KOPT-K1 (cell line): Measurements from ENCODE around the gene PCF11.
A peak's percentile ranks its signal among the peaks of the same experiment; 100 is the strongest.

Source experiments
- H3K27ac ChIP-seq: fragments of 200-600 bp; sonication (generic); 2 replicates; pipeline ENCODE4 v1.5.1; 2016; ENCODE audit warnings: antibody characterized with exemption, mild to moderate bottlenecking, low read depth, low read length; ENCODE audit not compliant: poor library complexity, severe bottlenecking
- H3K36me3 ChIP-seq: fragments of 200-600 bp; sonication (generic); 2 replicates; pipeline ENCODE4 v1.5.1; 2017; ENCODE audit warnings: antibody characterized with exemption, mild to moderate bottlenecking, low read length, moderate library complexity; ENCODE audit not compliant: insufficient read depth
- H3K9me3 ChIP-seq: fragments of 200-600 bp; sonication (generic); 2 replicates; pipeline ENCODE4 v1.5.1; 2017; ENCODE audit warnings: antibody characterized with exemption, low read length, mild to moderate bottlenecking; ENCODE audit not compliant: insufficient read depth, poor library complexity, severe bottlenecking

PCF11 gene, protein sequence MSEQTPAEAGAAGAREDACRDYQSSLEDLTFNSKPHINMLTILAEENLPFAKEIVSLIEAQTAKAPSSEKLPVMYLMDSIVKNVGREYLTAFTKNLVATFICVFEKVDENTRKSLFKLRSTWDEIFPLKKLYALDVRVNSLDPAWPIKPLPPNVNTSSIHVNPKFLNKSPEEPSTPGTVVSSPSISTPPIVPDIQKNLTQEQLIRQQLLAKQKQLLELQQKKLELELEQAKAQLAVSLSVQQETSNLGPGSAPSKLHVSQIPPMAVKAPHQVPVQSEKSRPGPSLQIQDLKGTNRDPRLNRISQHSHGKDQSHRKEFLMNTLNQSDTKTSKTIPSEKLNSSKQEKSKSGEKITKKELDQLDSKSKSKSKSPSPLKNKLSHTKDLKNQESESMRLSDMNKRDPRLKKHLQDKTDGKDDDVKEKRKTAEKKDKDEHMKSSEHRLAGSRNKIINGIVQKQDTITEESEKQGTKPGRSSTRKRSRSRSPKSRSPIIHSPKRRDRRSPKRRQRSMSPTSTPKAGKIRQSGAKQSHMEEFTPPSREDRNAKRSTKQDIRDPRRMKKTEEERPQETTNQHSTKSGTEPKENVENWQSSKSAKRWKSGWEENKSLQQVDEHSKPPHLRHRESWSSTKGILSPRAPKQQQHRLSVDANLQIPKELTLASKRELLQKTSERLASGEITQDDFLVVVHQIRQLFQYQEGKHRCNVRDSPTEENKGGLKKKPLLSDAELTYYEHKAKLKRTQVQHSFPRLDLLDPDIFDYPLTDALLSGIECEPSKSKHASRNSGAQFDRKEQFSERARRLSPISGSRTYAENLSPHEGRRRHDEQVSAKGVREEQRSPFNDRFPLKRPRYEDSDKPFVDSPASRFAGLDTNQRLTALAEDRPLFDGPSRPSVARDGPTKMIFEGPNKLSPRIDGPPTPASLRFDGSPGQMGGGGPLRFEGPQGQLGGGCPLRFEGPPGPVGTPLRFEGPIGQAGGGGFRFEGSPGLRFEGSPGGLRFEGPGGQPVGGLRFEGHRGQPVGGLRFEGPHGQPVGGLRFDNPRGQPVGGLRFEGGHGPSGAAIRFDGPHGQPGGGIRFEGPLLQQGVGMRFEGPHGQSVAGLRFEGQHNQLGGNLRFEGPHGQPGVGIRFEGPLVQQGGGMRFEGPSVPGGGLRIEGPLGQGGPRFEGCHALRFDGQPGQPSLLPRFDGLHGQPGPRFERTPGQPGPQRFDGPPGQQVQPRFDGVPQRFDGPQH (N-terminal part only)

DNA sequence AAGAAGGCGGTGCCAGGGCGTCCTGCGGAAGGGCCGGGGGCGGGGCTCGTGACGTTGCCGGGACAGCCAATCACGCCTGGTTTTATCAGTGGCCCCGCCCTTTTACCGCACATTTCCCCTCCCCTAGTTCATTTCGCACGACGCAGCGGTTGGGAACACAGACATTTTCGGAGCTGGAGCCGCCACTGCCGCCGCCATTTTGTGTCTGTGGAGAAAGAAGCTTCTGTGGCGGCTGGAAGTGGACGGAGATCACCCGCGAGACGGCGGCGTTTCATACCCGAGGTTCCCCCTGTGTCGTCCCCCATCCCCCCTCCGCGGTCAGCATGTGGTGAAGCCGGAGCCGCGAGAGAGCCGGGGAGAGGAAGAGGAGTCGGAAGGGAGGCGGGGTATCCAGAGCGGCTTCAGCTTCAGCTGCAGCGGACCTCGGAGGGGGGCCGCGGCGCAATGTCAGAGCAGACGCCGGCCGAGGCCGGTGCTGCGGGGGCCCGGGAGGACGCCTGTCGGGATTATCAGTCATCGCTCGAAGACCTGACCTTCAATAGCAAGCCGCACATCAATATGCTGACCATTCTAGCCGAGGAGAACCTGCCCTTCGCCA lies at the start of gene PCF11:
Gene PCF11 (plus strand): TSS at position 136 of the 598 bp plus-strand sequence. CDS start 309 bp downstream, at position 445.
- Histone ChIP-seq H3K36me3 (peaks cover 39% of the 10 kb centered on the region), H3K27ac (peak within 1 kb of the TSS; percentile 94)

DNA sequence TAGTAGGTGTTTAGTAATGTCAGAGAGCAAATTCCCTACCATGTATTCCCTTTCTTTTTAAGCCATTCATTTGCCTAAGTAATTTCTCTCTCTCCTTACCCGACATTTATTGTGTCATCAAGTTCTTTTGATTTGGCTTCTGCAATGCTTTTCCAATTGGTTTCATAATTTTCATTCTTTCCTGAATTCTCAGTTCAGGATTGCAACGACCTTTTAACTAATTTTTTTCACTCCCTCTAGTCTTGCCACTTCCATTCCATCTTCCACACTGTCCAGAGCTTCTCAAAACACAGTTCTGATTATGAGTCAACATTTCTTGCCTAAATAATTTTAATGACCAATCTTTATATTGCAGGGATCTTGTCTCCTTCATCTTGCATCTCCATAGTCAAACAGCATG lies 44.0 kb upstream of the PCF11 start:
- no peak overlapping the region for H3K27ac ChIP-seq
- no peaks in the 10 kb centered on the region for H3K9me3 ChIP-seq
- H3K36me3 ChIP-seq: no peaks in the 10 kb centered on the region

More for the DNA sequence above, at the start of gene PCF11:
- H3K9me3 ChIP-seq: no peaks in the 10 kb centered on the region

DNA sequence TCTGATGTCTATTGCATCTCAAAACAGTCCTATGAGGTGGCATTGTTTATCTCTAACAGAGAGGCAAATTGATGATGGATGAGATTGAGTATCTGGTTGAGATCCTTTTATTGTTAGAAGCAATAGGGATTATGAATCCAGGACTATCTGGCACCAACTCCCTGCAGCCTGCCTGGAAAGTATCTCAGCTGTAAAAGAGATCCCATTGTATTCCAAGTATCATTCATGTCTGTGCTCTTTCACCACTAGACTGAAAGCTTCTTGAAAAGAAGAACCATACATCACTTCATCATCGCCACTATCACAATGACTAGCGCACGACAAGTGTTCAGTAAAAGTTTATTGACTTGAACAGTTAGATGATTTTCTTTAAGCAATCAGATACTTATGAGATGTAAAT lies 41.9 kb upstream of the PCF11 start:
- Histone ChIP-seq H3K27ac (no peak overlapping the region), H3K9me3 (no peaks in the 10 kb centered on the region), H3K36me3 (no peaks in the 10 kb centered on the region)

DNA sequence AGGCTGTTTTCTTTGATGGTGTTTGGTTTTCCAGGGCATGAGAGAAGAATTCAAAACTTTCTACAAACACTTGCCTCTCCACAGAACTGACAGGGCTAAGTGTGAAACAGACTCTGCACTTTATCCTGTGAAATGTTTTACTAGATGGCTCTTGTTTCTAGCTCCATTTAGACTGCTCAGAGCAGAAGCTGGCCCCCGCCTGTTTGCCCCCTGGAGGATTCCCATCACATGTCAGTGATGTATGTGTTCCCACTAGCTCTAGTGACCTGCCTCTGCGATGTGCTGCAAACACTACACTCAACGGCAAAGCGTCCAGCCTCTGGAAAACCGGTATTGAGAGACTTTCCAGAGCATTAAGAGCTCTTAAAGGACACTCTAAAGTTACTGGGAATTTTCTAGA lies 41.4 kb upstream of the PCF11 start:
- no peaks in the 10 kb centered on the region for H3K36me3 ChIP-seq
- H3K9me3 ChIP-seq: no peaks in the 10 kb centered on the region
- H3K27ac ChIP-seq: no peak overlapping the region

DNA sequence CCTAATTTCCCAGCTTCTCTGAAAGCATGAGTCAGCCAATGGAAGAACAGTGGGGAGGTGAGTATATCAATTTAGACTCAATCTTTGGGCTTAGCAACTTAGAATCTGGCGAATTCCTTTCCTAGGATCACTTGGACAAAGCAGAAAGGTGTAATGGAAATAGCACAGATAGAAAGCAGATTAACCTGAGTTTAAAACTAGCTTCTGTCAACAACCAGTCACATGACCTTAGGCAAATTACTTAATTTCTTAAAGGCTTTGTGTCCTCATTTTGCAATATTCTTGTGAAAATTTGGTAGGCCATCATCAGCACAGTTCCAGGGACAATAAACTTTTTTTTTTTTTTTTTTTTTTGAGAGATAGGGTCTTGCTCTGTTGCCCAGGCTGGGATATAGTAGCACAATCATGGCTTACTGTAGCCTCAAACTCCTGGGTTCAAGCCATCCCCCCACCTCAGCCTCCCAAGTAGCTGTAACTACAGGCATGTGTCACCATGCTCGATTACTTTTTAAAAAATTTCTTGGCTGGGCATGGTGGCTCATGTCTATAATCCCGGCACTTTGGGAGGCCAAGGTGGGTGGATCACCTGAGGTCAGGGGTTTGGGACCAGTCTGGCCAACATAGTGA lies 40.8 kb upstream of the PCF11 start:
- Histone ChIP-seq H3K27ac (no peak overlapping the region), H3K36me3 (no peaks in the 10 kb centered on the region), H3K9me3 (no peaks in the 10 kb centered on the region)

DNA sequence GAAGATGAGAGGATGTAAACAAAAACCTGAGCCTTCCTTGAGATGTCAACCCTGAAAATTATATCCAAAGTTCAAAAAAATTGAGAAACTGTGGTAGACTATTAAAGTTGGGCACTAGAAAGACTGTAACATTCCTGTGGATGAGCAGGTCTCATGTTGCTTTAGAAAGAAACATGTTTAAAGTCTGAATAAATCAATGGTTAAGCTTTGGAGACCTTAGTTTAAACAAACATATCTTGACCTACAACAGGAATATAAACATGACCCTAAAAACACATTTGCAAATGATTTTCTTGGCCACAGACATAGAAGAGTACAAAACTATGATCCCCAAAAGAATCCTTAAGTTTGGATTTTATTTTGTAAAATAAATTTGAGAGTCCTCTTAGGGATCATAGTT lies 38.1 kb upstream of the PCF11 start:
- Histone ChIP-seq H3K27ac (no peak overlapping the region), H3K9me3 (no peaks in the 10 kb centered on the region)

DNA sequence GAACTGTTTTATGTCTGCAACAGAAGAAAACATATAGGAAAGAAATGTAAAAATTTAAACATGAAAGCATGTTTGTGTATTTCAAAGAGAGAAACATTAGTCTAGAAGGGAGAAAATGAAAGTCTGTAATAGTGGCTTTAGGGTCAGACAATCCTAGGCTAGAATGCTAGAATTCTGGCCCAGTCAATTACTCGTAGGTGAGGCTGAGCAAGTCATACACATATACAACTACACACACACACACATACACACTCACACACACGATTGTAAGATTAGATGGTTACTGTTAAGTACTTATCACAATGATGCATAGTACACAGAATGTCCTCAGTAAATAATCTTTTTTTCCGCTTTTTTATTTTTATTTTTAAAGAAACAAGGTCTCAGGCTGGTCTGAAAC lies 37.7 kb upstream of the PCF11 start:
- Histone ChIP-seq H3K27ac (no peak overlapping the region), H3K9me3 (no peaks in the 10 kb centered on the region), H3K36me3 (no peaks in the 10 kb centered on the region)

More for the DNA sequence above, 38.1 kb upstream of the PCF11 start:
- H3K36me3 ChIP-seq: no peaks in the 10 kb centered on the region

DNA sequence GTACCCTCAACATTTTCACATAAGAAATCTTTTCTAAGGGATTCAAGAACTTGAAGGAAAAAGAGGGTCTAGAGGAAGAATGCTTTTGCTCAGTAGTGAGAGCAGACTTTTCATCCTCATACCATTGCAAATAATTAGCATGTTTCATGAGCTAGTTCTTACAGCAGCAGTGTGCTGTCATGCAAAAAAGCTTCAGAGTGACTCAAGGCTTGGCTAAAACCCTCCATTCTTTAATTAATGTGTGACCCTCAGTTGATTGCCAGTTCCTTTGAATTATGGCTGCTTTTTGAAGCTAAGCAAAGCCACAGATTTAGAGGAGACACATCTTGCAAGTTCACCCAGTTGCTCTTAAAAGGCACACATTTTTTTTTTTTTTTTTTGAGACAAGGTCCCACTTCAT lies 36.6 kb upstream of the PCF11 start:
- no peaks in the 10 kb centered on the region for H3K36me3 ChIP-seq
- no peaks in the 10 kb centered on the region for H3K9me3 ChIP-seq
- H3K27ac ChIP-seq: no peak overlapping the region

DNA sequence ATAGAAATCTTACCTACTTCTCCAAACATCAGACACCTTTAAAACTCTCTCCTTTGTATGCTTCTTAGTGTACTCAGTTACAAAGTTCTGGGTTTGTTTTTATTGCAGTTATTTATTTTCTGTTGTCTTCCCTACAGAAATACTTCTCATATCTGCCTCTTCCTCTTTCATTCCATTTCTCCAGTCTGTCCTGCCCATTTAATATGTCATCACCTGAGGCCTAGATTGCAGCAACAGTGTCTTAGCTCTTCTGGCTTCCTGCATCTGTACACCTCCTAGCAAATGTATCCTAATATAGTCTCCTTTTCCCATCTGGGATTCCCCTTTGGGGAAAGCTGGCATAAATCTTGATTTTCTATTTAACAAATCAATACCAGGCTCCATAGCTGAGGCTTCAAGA lies 34.9 kb upstream of the PCF11 start:
- Histone ChIP-seq H3K9me3 (no peaks in the 10 kb centered on the region), H3K36me3 (no peaks in the 10 kb centered on the region)

DNA sequence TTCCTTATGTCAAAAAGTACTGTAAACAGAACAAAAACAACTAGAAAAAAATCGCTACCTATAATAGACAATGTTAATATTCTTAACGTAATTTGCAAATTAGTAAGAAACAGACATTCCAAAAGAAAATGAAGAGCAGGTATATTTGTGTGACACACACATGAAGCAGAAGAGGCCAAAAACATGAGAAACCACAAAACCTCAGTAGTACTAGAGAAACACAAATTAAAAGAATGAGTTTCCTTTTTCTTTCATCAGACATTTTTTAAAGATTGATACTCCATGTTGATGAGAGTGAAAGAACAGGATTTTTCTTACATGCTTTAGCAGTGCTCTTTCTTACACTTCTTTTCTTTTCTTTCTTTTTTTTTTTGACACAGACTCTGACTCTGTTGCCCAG lies 34.2 kb upstream of the PCF11 start:
- no peak overlapping the region for H3K27ac ChIP-seq
- H3K9me3 ChIP-seq: no peaks in the 10 kb centered on the region
- H3K36me3 ChIP-seq: no peaks in the 10 kb centered on the region

More for the DNA sequence above, 34.9 kb upstream of the PCF11 start:
- no peak overlapping the region for H3K27ac ChIP-seq

DNA sequence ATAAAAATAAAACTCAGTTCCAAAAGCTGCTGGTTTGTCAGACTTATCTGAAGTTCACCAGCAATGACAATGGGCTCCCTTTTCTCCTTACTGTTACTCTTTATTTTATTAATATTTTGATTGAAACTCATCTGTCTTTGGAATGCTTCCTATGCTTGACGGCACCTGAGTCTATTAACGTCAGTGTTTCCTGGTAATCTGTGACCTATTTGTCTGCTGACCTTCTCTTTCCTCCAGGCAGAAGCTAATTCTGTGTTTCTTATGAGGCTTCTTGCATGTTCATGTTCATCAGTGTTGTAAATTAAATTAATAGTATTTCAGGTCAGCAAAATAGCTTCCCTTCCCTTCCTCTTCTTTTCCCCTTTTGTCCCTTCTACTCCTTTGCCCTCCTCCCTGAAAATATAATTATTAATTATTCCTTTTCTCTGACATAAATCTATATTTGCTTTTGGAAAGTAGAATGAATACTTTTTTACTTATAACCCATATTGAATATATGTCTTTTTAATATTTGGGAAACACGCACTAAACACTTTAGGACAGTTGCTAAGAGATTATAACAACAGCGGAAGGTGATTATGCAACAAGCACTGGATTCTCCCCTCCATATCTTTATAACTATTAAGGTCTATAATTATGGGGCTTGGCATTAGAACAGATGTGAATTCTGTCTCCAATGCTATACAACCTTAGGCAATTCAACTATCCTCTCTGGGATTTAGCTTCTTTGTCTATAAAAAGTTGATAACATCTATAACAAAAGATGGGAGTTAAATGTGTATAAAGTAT lies 32.1 kb upstream of the PCF11 start:
- H3K27ac ChIP-seq: no peak overlapping the region
- H3K36me3 ChIP-seq: no peaks in the 10 kb centered on the region
- no peaks in the 10 kb centered on the region for H3K9me3 ChIP-seq

DNA sequence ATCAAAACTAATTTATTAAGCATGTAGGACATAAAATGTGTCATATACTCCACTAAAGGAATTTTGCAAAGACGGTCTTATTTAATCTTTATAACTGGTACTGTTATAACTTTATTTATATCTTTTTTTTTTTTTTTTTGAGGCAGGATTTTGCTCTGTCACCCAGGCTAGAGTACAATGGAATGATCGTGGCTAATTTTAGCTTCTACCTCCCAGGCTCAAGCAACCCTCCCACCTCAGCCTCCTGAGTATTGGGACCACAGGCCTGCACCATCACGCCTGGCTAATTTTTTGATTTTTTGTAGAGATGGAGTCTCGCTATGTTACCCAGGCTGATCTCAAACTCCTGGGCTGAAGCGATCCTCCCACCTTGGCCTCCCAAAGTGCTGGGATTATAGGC lies 31.4 kb upstream of the PCF11 start:
- H3K36me3 ChIP-seq: no peaks in the 10 kb centered on the region
- no peak overlapping the region for H3K27ac ChIP-seq
- no peaks in the 10 kb centered on the region for H3K9me3 ChIP-seq

DNA sequence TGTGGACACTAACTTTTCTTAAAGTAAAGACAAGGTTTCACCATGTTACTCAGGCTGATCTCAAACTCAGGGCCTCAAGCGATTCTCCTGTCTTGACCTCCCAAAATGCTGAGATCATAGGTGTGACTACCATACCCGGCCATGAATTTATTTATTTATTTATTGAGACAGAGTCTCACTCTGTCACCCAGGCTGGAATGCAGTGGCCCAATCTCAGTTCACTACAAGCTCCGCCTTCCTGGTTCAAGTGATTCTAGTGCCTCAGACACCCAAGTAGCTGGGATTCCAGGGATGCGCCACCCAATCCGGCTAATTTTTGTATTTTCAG lies 29.7 kb upstream of the PCF11 start:
- H3K36me3 ChIP-seq: no peaks in the 10 kb centered on the region
- no peak overlapping the region for H3K27ac ChIP-seq
- H3K9me3 ChIP-seq: no peaks in the 10 kb centered on the region

DNA sequence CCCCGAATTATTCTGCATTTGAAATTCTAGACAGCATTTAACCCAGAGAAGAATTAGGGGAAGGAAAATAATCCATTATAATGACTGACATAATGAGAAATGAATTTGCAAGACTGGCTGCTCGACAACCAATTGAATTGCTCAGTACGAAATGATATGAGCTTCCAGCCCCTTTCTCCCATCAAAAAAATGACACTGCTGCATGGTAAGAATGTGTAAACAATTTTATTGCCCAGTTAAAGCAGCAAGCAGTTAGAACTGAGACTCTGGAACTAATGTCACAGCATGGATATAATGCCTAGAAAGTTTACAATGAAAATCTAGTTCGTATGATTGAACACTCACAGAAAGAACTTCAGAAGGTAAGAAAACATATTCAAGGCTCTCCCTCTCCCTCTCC lies 24.7 kb upstream of the PCF11 start:
- H3K9me3 ChIP-seq: no peaks in the 10 kb centered on the region
- no peak overlapping the region for H3K27ac ChIP-seq
- H3K36me3 ChIP-seq: no peaks in the 10 kb centered on the region
